ENCODE data around the gene AGBL5. TPM values are rescaled to one million over a fixed set of nuclear protein-coding genes. Genes with fewer than 3 reads are reported as not detected.

AGBL5 gene
- total RNA-seq, 1 experiment from 2014 or later, result 55.4 TPM

DNA sequence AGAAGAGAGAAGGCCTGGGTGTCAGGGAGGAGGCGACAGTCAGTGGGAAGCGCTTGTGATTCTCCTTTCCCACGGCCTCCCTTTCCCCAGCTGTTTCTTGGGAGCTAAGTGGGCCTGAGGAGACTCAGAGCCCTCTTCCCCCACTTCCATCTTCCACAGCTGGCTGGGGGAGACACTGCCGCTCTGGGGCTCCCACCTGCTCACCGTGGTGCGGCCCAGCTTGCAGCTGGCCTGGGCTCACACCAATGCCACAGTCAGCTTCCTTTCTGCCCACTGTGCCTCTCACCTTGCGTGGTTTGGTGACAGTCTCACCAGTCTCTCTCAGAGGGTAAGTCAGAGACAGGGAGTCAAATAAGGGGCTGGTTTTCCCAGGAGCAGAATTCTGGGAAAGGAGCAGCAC lies 11.6 kb upstream of the AGBL5 start:
- no peak overlapping the region for H2BK15ac ChIP-seq (ENCODE audit: low read depth, low read length)
- no peaks in the 10 kb centered on the region for H3K27me3 ChIP-seq (ENCODE audit: insufficient read depth, low read length)
- Mint-ChIP-seq H3K36me3 (ENCODE audit: insufficient read depth in 1 of 3, low read depth in 3 of 3) (peaks cover 20 to 78% (median 73%) of the 10 kb centered on the region in 3 experiments), H3K27ac (peak overlapping the region in 1 of 3 experiments; percentile 67; a peak in 1 of 7 replicates), H3K4me3 (no peak overlapping the region), H3K9me3 (no peaks in the 10 kb centered on the region), H3K4me1 (peaks cover 0 to 5% of the 10 kb centered on the region in 2 experiments; a peak in 1 of 4 replicates), H3K27me3 (ENCODE audit: low read depth) (no peaks in the 10 kb centered on the region)
- no peak for DNase-seq
- no peak overlapping the region for H2BK12ac ChIP-seq (ENCODE audit: insufficient read length, low read depth, low read length)
- H3K4ac ChIP-seq (ENCODE audit: low read depth, low read length), result no peak overlapping the region
- no peak overlapping the region for H3K14ac ChIP-seq (ENCODE audit: insufficient read depth, low read length)
- no peak overlapping the region for H3K9ac ChIP-seq (ENCODE audit: extremely low read depth, insufficient read length, low read length)
- H3K4me2 ChIP-seq (ENCODE audit: insufficient read depth, insufficient read length, low read length), result no peak overlapping the region
- no peak overlapping the region for H2BK20ac ChIP-seq (ENCODE audit: low read depth, low read length, poor library complexity, severe bottlenecking)
- H3K79me1 ChIP-seq (ENCODE audit: insufficient read depth, low read depth, low read length, poor library complexity, severe bottlenecking), result no peaks in the 10 kb centered on the region
- H3K27ac ChIP-seq (ENCODE audit: insufficient read length, low read depth, low read length), result no peak overlapping the region
- no peak overlapping the region for H3K23ac ChIP-seq (ENCODE audit: insufficient read length, low read depth, low read length)
- H4K5ac ChIP-seq (ENCODE audit: insufficient read length, low read depth, low read length), result no peak overlapping the region
- H4K91ac ChIP-seq (ENCODE audit: insufficient read length, low read depth, low read length), result no peak overlapping the region
- H2BK120ac ChIP-seq (ENCODE audit: low read depth, low read length, poor library complexity, severe bottlenecking), result no peak overlapping the region
- H2AFZ ChIP-seq (ENCODE audit: low read length), result no peak overlapping the region
- H3K79me2 ChIP-seq (ENCODE audit: insufficient read depth, low read length), result no peaks in the 10 kb centered on the region
- H3K56ac ChIP-seq (ENCODE audit: insufficient read length, low read depth, low read length), result no peak overlapping the region
- no peak overlapping the region for H3T11ph ChIP-seq (ENCODE audit: low read length)
- H4K20me1 ChIP-seq (ENCODE audit: control insufficient read depth, insufficient read depth, insufficient read length), result no peaks in the 10 kb centered on the region
- no peak overlapping the region for H2AK5ac ChIP-seq (ENCODE audit: insufficient read length, low read length)
- WGBS (ENCODE audit: extremely low coverage, insufficient read length, low lambda C conversion rate), result no CpG with 5 or more reads among the region's 7 CpGs
- H2BK5ac ChIP-seq (ENCODE audit: insufficient read length, low read length), result no peak overlapping the region
- TF ChIP-seq, protein P1, sequence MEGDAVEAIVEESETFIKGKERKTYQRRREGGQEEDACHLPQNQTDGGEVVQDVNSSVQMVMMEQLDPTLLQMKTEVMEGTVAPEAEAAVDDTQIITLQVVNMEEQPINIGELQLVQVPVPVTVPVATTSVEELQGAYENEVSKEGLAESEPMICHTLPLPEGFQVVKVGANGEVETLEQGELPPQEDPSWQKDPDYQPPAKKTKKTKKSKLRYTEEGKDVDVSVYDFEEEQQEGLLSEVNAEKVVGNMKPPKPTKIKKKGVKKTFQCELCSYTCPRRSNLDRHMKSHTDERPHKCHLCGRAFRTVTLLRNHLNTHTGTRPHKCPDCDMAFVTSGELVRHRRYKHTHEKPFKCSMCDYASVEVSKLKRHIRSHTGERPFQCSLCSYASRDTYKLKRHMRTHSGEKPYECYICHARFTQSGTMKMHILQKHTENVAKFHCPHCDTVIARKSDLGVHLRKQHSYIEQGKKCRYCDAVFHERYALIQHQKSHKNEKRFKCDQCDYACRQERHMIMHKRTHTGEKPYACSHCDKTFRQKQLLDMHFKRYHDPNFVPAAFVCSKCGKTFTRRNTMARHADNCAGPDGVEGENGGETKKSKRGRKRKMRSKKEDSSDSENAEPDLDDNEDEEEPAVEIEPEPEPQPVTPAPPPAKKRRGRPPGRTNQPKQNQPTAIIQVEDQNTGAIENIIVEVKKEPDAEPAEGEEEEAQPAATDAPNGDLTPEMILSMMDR (conservative IDR thresholded peaks at IDR 0.05), result no peak
- H4K8ac ChIP-seq (replicated peaks; ENCODE audit: insufficient read length, low read depth, low read length), result no peak overlapping the region
- H3K18ac ChIP-seq (ENCODE audit: insufficient read length, low read depth, low read length), result no peak overlapping the region
- H3K23me2 ChIP-seq (ENCODE audit: insufficient read length, low read depth, low read length, poor library complexity, severe bottlenecking), result no peaks in the 10 kb centered on the region
- no peaks in the 10 kb centered on the region for H3K4me1 ChIP-seq (ENCODE audit: insufficient read depth, low read length)
- H3K9me3 ChIP-seq (ENCODE audit: control insufficient read depth, low read depth, low read length), result no peaks in the 10 kb centered on the region
